NCI-H446 (cell line): ENCODE measurements around the gene TWIST1.
A peak's percentile ranks its signal among the peaks of the same experiment; 100 is the strongest.

Experiments used
- DNase-seq, 2 experiments: peaks; one replicate each; lab custom pipeline; 2025; lab: John Stamatoyannopoulos, UW

The TWIST1 gene

GRCh38 chr7:19095353-19095860 is 22.0 kb downstream of the TWIST1 start:
- DNase-seq, result no peak

- no peak for DNase-seq
Observed at GRCh38 chr7:19094598-19095352, 22.7 kb downstream of the TWIST1 start.

GRCh38 chr7:19094138-19094537 is 23.3 kb downstream of the TWIST1 start:
- no peak for DNase-seq

GRCh38 chr7:19091550-19092200 is 25.8 kb downstream of the TWIST1 start:
- no peak for DNase-seq

GRCh38 chr7:19090526-19090925 is 26.9 kb downstream of the TWIST1 start:
- no peak for DNase-seq

- no peak for DNase-seq
Observed at GRCh38 chr7:19089797-19090196, 27.6 kb downstream of the TWIST1 start.

- no peak for DNase-seq
Observed at GRCh38 chr7:19089378-19089777, 28.1 kb downstream of the TWIST1 start.

- DNase-seq, result no peak
Observed at GRCh38 chr7:19080093-19080492, 37.3 kb downstream of the TWIST1 start.

- DNase-seq, result no peak
Observed at GRCh38 chr7:19079066-19079465, 38.4 kb downstream of the TWIST1 start.

GRCh38 chr7:19069842-19070241 is 47.6 kb downstream of the TWIST1 start:
- DNase-seq, result peak in 1 of 2 experiments; percentile 7

GRCh38 chr7:19066170-19066569 is 51.3 kb downstream of the TWIST1 start:
- no peak for DNase-seq
